PC-3 (cell line): ENCODE results near the gene SH3RF3. TPM values are rescaled to one million over a fixed set of nuclear protein-coding genes. Genes with fewer than 3 reads are reported as not detected.

Experiments used
- ATAC-seq: fragments of 200-7000 bp; cut with Tn5 transposase; 2 replicates; pipeline ENCODE4 v1.9.1; 2020; ENCODE audit warnings: mild to moderate bottlenecking, moderate library complexity
- BruUV-seq: library from RNA; stranded (reverse); fragments of 400-500 nt; replicated peaks from 2 replicates; lab custom pipeline; 2021; lab: Mats Ljungman, UMichigan
- CTCF ChIA-PET: fragments of 300-600 bp; sonication (Branson Sonifier 250); formaldehyde crosslinking; loops from one replicate; lab custom pipeline; 2022; ENCODE audit warnings: antibody characterized with exemption; lab: Charles Lee
- POLR2A ChIA-PET: fragments of 300-600 bp; sonication (Branson Sonifier 250); formaldehyde crosslinking; loops from one replicate; lab custom pipeline; 2022; ENCODE audit warnings: antibody characterized with exemption; ENCODE audit not compliant: unreplicated experiment; lab: Charles Lee
- DNase-seq: peaks from one replicate; pipeline ENCODE4 v3.0.0-alpha.2; 2015
- H2AFZ ChIP-seq: fragments of 300-600 bp; sonication (generic); 2 replicates; pipeline ENCODE4 v1.6.0; 2016; ENCODE audit warnings: antibody characterized with exemption, low read length
- H3F3A ChIP-seq: fragments of 300-600 bp; sonication (generic); one replicate; pipeline ENCODE4 v1.6.0; 2017; ENCODE audit warnings: antibody characterized with exemption, low read length, control low read depth, mild to moderate bottlenecking; ENCODE audit not compliant: unreplicated experiment
- H3K27ac ChIP-seq: fragments of 300-600 bp; sonication (generic); 2 replicates; pipeline ENCODE4 v1.5.1; 2016; ENCODE audit warnings: mild to moderate bottlenecking, low read length
- H3K27me3 ChIP-seq: fragments of 300-600 bp; sonication (generic); 2 replicates; pipeline ENCODE4 v1.6.1; 2016; ENCODE audit warnings: low read length, mixed read lengths
- H3K36me3 ChIP-seq: fragments of 300-600 bp; sonication (generic); 2 replicates; pipeline ENCODE4 v1.6.1; 2016; ENCODE audit warnings: low read depth, mixed run types, low read length, mixed read lengths
- H3K4me1 ChIP-seq: fragments of 300-600 bp; sonication (generic); 2 replicates; pipeline ENCODE4 v1.5.1; 2016; ENCODE audit warnings: low read length; ENCODE audit not compliant: insufficient read depth
- H3K4me2 ChIP-seq: fragments of 300-600 bp; sonication (generic); 2 replicates; pipeline ENCODE4 v1.6.0; 2016; ENCODE audit warnings: low read length
- H3K4me3 ChIP-seq: fragments of 300-600 bp; sonication (generic); 2 replicates; pipeline ENCODE4 v1.5.1; 2016; ENCODE audit warnings: mild to moderate bottlenecking, low read length, mixed read lengths
- H3K79me2 ChIP-seq: fragments of 300-600 bp; sonication (generic); 2 replicates; pipeline ENCODE4 v1.6.1; 2017; ENCODE audit warnings: low read length, mixed read lengths
- H3K9ac ChIP-seq: fragments of 300-600 bp; sonication (generic); 2 replicates; pipeline ENCODE4 v1.6.0; 2016; ENCODE audit warnings: mild to moderate bottlenecking, low read length
- H3K9me2 ChIP-seq: fragments of 300-600 bp; sonication (generic); replicated peaks from 2 replicates; pipeline ENCODE4 v1.6.1; 2016; ENCODE audit warnings: mixed run types, low read length, mixed read lengths
- H3K9me3 ChIP-seq: fragments of 300-600 bp; sonication (generic); 2 replicates; pipeline ENCODE4 v1.6.1; 2016; ENCODE audit warnings: low read length, mixed read lengths
- H4K20me1 ChIP-seq: fragments of 300-600 bp; sonication (generic); 2 replicates; pipeline ENCODE4 v1.6.1; 2016; ENCODE audit warnings: low read length, mixed read lengths
- CTCF ChIP-seq: fragments of 300-600 bp; sonication (generic); conservative IDR thresholded peaks from 2 replicates; pipeline ENCODE4 v1.5.1; 2017; ENCODE audit warnings: antibody characterized with exemption, low read depth, mild to moderate bottlenecking, low read length
- EZH2 ChIP-seq: fragments of 300-600 bp; sonication (generic); IDR thresholded peaks from one replicate; pipeline ENCODE4 v1.6.1; 2017; ENCODE audit warnings: antibody characterized with exemption, mild to moderate bottlenecking, low read length; ENCODE audit not compliant: unreplicated experiment
- EZH2phosphoT487 ChIP-seq: fragments of 300-600 bp; sonication (generic); IDR thresholded peaks from 2 replicates; pipeline ENCODE4 v1.6.1; 2018; ENCODE audit warnings: mild to moderate bottlenecking, antibody characterized with exemption, low read length, borderline replicate concordance
- intact Hi-C: fragments of 100-400 bp; cut with micrococcal nuclease; formaldehyde crosslinking; loops from 2 replicates; pipeline ENCODE4 v1.9.0; 2023
- total RNA-seq: library from RNA; depleted of rRNA; stranded (reverse); fragments of >200 nt; gene quantifications from 2 replicates; pipeline ENCODE4 v1.2.3, GENCODE V29; 2014

Gene SH3RF3
- total RNA-seq, 1 experiment from 2014 or later = 11.7 TPM

GRCh38 chr2:109446278-109447131 lies 317.5 kb downstream of the SH3RF3 start:
- Histone ChIP-seq H4K20me1 (no peaks in the 10 kb centered on the region), H3K36me3 (peaks cover 16% of the 10 kb centered on the region), H3K9me3 (peaks cover 13% of the 10 kb centered on the region; the same call in 1 of the 2 replicates), H3K27ac (no peak overlapping the region), H3K9me2 (no peaks in the 10 kb centered on the region), H2AFZ (no peak overlapping the region), H3K27me3 (no peaks in the 10 kb centered on the region), H3K4me2 (no peak overlapping the region), H3K79me2 (no peaks in the 10 kb centered on the region), H3K4me1 (no peaks in the 10 kb centered on the region), H3F3A (no peaks in the 10 kb centered on the region), H3K9ac (no peak overlapping the region), H3K4me3 (no peak overlapping the region)
- POLR2A ChIA-PET = interaction anchor here (0.6 kb wide), 1 partner anchor 16 kb away, joined by 3 read pairs; no protein-coding TSS in a partner anchor
- ATAC-seq (no peak), DNase-seq (no peak)
- TF ChIP-seq CTCF (no peak), EZH2phosphoT487 (no peak), EZH2 (no peak)
- CTCF ChIA-PET = no interaction called here
- BruUV-seq = no TSS peak
- intact Hi-C loops = no loop called here

- H3K9me2 ChIP-seq = no peaks in the 10 kb centered on the region
- no peaks in the 10 kb centered on the region for H4K20me1 ChIP-seq
- H3K4me3 ChIP-seq = no peak overlapping the region
- POLR2A ChIA-PET = no interaction called here
- ATAC-seq (no peak), DNase-seq (no peak)
- H3K27ac ChIP-seq = no peak overlapping the region
- intact Hi-C loops = no loop called here
- H3K4me2 ChIP-seq = no peak overlapping the region
- H3K79me2 ChIP-seq = no peaks in the 10 kb centered on the region
- no peak overlapping the region for H3K9ac ChIP-seq
- peaks cover 11% of the 10 kb centered on the region; the same call in 1 of the 2 replicates for H3K9me3 ChIP-seq
- H3K4me1 ChIP-seq = no peaks in the 10 kb centered on the region
- TF ChIP-seq CTCF (no peak), EZH2phosphoT487 (no peak), EZH2 (no peak)
- no peaks in the 10 kb centered on the region for H3F3A ChIP-seq
- H3K27me3 ChIP-seq = no peaks in the 10 kb centered on the region
- CTCF ChIA-PET = no interaction called here
- H2AFZ ChIP-seq = no peak overlapping the region
- peaks cover 13% of the 10 kb centered on the region; the same call in 1 of the 2 replicates for H3K36me3 ChIP-seq
- BruUV-seq = no TSS peak
These were observed 318.3 kb downstream of the SH3RF3 start for GRCh38 chr2:109447251-109447661.

GRCh38 chr2:109447776-109448175 lies 318.8 kb downstream of the SH3RF3 start:
- Histone ChIP-seq H3K4me1 (no peaks in the 10 kb centered on the region), H3K9me3 (peaks cover 7% of the 10 kb centered on the region; the same call in 1 of the 2 replicates), H3K9ac (no peak overlapping the region), H3K9me2 (no peaks in the 10 kb centered on the region), H3K4me2 (no peak overlapping the region), H3K27ac (no peak overlapping the region), H3F3A (no peaks in the 10 kb centered on the region), H3K36me3 (peaks cover 9% of the 10 kb centered on the region; the same call in 1 of the 2 replicates), H3K27me3 (no peaks in the 10 kb centered on the region), H4K20me1 (no peaks in the 10 kb centered on the region), H2AFZ (no peak overlapping the region), H3K79me2 (no peaks in the 10 kb centered on the region), H3K4me3 (no peak overlapping the region)
- POLR2A ChIA-PET = no interaction called here
- TF ChIP-seq EZH2phosphoT487 (no peak), CTCF (no peak), EZH2 (no peak)
- intact Hi-C loops = no loop called here
- CTCF ChIA-PET = no interaction called here
- DNase-seq = no peak
- no peak for ATAC-seq
- no TSS peak for BruUV-seq
